HG03103 (cell line): ENCODE measurements around the gene CDCA3.
"Not testable (repeated sequence)": the region's sequence is repeated elsewhere in the genome, so short reads cannot be mapped to it uniquely, and the experiment has no call there.

Experiments used
- ATAC-seq: cut with Tn5 transposase; IDR thresholded peaks from one replicate; pipeline ENCODE4 v1.9.1; 2021; ENCODE audit warnings: low read depth; ENCODE audit not compliant: unreplicated experiment

CDCA3 gene

DNA sequence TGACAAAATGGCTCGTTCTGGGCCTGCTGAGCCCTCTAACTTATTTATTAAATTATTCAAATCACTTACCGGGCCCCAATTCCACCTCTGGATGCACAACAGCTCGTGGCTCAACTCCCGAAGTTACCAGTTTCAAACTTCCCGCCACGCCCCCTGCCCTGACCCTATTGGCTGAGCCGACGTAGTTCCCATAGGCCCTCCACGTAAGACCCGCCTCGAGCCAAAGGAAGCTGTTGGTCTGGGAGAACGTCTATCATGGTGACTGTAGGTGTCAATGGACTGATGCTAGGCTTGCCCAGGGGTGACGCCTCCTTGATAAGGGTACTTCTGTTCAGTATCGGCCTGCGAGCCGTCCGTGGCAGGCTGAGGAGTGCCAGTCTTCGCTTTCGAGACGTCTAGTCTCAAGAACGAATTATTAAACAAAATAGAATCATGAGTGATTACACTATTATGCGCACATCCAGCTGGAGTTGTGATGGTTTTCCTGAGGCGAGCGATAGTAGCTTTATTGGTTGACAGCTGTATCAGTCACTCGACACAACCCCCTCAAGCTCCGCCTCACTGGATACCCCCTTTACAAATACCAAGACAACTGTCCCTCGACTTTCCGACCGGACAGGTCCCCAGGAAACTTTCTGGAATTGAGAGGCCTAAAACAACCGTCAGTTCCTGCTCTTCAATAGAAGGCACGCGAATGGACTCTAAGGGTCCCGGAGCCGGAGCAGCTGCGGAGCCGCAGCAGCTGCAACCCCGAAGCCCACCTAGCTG is at the start of gene CDCA3:
Gene CDCA3, minus strand, starts transcription at position 134 of the 768 bp plus-strand sequence. CDS start 334 bp downstream, outside the sequence.
- peak; percentile 43 for ATAC-seq

DNA sequence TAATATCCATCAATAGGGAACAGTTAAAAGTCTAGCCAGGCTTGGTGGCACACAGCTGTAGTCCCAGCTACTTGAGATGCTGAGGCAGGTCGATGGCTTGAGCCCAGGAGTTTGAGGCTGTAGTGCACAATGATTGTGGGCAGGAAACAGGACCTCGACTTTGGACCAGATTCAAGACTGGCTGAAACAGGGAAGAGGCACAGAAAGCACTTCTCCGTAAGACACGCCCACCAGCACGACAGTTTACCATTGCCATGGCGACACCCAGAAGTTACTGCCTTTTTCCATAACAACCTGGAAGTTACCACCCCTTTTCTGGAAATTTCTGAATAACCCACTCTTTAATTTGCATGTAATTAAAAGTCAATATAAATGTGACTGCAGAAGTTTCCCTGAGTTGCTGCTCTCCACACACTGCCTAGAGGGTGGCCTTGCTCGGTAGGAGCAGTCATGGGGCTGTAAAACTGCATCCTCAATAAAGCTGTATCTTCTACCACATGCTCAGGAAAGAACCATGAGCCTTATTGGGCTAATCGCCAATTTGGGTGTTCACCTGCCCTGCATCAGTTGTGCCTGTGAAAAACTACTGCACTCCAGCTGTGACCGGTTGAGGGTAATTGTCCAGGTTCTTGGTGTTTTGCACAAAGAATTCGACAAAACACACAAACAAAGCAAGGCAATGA is 48.9 kb upstream of the CDCA3 start:
- no peak for ATAC-seq

DNA sequence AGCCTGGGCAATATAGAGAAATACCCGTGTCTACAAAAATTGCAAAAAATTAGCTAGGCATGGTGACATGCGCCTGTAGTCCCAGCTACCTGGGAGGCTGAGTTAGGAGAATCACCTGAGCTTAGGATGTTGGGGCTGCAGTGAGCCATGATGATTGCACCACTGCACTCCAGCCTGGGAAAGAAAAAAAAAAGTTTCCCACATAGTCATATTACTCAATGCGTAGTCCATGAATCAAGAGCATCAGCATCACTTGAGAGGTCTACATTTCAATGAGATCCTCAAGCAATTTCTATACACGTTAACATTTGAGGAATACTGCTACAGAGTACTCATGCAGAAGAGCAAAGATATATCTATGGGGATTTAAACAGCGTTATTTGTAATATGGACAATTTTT is 48.3 kb upstream of the CDCA3 start:
- ATAC-seq, result no peak

DNA sequence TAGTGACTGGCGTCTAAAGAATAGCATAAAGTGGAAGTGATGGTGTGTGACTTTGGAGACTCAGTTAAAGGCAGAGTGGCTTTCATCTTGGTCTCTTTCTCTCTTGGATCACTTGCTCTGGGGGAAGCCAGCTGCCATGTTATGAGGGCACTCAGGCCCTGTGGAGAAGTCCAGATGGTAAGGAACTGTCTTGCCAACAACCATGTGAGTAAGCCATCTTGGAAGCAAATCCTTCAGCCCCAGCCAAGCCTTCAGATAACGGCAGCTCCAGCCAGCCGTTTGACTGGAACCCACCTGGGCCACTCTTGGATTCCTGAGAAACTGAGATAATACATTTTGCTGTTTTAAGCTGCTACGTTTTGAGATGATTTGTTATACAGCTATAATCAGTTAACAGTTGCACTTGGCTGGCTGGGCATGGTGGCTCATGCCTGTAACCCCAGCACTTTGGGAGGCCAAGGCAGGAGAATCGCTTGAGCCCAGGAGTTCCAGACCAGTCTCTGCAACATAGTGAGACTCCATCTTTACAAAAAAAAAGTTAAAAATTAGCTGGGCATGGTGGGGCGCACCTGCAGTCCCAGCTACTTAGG is 45.9 kb upstream of the CDCA3 start:
- ATAC-seq, result no peak

DNA sequence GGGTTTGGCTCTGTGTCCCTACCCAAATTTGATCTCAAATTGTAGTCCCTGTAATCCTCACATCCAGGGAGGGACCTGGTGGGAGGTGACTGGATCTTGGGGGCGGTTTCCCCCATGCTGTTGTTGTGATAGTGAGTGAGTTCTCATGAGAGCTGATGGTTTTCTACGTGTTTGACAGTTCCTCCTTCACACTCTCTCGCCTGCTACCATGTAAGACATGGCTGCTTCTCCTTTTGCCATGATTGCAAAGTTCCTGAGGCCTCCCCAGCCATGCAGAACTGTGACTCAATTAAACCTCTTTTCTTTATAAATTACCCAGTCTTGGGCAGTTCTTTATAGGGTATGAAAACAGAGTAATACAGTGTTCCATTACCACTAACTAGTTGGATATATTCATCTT is 43.2 kb upstream of the CDCA3 start:
- no peak for ATAC-seq

DNA sequence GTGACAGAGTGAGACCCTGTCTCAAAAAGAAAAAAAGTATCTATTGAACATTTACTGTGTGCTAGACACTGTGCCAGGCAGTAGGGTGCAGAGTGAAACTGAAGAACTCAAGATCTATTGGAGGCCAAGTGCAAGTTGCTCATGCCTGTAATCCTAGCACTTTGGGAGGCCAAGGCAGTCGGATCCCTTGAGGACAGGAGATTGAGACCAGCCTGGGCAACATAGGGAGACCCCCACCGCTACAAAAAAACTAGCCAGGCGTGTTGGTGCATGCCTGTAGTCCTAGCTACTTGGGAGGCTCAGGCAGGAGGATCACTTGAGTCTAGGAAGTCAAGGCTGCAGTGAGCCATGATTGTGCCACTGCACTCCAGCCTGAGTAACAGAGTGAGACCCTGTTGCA is 41.6 kb upstream of the CDCA3 start:
- not testable (repeated sequence) for ATAC-seq

DNA sequence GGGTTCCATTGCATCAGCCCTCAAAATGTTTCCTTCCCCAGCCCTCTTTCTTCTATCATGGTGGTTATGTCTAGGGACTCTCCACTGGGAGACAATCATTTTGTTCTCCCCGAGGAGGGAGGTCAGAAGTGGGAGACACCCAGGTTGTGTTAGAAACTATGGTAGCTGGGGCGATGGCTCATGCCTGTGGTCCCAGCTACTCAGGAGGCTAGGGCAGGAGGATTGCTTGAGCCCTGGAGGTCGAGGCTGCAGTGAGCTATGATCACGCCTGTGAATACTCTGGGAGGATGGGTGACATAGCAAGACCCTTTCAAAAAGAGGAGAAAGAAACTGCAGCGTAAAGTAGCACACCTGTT is 40.5 kb upstream of the CDCA3 start:
- ATAC-seq, result no peak

DNA sequence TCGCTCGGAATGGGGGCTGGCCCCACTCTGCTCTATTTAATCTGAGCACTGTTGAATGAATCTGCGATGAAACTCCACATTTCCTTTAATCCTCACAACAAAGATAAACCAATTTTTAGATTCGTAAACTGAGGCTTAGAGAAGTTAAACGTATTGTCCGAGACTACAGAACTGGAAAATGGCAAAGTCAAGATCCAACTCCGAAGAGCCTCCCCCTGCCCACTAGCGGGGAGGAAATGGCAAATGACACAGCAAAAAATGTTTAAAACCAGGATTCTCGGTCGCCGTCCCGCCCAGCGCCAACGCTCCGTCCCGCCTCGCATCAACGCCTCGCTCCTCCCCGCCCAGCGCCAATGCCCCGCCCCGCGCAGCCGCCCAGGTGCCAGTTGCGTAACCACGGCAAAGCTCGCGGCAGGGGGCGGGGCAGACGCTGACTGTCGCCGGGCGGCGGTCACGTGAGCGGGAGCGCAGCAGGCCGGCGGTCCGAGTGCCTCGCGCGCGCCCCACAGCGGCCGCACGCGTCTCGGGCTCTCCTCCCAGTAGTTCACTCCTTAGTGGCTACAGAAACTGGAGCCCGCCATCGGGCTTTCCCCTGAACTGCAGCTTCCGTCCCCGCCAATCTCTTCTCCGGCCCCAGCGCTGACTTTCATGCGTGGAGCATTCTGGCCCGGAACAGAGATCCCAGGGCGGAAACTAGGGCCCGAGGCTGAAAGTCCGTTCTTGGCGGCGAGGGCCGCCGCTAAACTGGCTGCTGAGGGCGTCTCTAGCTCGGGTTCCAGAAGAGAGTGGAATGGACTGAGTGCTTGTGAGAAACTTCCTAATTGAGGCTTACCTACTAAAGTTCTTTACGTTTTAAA is 39.9 kb upstream of the CDCA3 start:
- peak; percentile 88 for ATAC-seq

DNA sequence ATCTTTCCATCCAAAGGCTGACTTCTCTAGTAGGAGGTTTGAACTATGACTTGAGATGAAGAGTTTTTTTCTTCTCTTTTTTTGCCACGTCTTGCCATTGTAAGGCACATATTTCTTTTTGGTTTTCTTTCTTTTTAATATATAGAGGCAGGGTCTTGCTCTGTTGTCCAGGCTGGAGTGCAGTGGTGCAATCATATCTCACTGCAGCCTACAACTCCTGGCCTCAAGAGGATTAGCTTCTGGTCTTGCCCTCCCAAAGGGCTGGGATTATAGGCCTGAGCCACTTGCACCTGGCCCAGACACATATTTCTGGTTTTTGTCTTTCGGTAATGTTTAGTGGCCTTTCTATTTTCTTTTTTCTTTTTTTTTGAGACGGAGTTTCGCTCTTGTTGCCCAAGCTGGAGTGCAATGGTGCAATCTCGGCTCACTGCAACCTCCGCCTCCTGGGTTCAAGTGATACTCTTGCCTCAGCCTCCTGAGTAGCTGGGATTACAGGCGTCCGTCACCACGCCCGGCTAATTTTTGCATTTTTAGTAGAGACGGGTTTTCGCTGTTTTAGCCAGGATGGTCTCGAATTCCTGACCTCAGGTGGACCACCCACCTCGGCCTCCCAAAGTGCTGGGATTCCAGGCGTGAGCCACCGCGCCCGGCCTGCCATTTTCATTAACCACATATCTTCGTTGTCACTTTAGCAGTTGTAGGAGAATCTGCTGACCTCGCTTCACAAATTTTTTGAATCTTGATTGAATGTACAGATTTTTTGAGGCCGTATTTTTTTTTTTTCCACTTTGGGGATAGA is 38.9 kb upstream of the CDCA3 start:
- not testable (repeated sequence) for ATAC-seq

DNA sequence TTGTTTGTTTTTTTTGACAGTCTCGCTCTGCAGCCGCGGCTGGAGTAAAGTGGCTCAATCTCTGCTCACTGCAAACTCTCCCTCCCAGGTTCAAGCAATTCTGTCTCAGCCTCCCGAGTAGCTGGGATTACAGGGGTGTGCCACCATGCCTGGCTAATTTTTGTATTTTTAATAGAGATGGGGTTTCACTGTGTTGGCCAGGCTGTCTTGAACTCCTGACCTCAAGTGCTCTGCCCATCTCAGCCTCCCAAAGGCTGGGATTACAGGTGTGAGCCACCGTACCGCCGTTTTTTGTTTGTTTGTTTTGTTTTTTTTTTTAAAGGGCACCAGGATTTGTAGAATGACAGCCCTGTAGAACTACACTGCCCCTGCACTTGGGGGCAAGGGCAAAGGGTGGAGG is 37.7 kb upstream of the CDCA3 start:
- ATAC-seq, result not testable (repeated sequence)

DNA sequence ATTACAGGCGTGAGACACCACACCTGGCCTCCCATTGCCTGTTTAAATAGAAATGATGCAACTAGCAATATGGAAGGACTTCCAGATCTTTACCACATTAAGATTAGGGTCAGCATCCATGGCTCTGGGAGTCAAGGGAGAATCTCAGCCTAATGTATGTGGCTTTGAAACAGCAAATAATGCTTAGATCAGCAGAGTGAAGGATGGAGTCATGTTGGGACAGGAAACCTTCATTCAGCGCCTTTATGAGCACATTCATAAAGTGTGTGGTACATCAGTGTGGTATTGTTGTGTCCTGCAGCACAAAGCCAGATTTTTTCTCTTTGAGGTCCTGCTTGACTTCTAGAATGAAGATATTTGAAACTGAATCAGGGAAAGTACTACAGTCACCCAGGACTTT is 37.3 kb upstream of the CDCA3 start:
- no peak for ATAC-seq

DNA sequence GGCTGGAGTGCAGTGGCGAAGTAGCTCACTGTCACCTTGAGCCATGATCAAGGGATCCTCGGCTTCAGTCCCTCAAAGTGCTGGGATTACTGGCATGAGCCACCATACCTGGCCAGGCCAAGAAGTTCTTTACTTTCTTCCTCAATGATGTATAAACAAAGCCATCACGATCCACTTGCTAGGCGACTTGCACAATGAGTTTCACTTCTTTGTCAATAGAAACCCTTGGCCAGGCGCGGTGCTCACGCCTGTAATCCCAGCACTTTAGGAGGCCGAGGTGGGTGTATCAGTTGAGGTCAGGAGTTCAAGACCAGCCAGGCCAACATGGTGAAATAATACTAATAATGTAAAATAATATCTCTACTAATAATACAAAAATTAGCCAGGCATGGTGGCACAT is 36.4 kb upstream of the CDCA3 start:
- no peak for ATAC-seq

DNA sequence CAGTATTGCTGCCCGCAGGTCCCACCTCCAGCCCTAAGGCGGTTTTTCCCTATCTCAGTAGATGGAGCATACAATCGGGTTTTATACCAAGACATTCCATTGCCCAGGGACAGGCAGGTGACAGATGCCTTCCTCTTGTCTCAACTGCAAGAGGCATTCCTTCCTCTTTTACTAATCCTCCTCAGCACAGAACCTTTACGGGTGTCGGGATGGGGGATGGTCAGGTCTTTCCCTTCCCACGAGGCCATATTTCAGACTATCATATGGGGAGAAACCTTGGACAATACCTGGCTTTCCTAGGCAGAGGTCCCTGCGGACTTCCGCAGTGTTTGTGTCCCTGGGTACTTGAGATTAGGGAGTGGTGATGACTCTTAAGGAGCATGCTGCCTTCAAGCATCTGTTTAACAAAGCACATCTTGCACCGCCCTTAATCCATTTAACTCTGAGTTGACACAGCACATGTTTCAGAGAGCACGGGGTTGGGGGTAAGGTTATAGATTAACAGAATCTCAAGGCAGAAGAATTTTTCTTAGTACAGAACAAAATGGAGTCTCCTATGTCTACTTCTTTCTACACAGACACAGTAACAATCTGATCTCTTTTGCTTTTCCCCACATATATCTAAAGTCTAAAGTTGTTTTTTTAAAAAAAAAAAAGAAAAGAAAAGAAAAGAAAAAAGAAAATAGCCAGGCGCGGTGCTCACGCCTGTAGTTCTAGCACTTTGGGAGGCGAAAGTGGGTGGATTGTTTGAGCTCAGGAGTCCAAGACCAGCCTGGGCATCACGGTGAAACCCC is 35.3 kb upstream of the CDCA3 start:
- not testable (repeated sequence) for ATAC-seq

DNA sequence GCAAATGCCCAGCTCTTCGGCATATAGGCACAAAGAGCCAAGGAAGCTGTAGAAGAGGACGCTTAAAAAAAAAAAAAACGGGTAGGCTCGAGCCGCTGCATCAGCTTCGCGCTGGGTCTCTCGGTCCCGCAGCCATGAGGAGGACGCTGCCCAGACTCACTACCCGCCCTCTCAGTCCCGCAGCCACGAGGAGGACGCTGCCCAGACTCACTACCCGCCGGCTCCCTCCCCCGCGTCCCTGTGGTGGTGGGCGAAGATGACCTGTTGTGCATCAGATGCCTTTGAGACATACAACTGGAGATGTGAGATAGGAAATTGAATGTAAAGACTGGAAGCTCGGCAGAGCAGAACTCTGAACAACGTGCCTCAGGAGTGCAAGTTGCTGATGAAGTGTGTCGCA is 33.5 kb upstream of the CDCA3 start:
- no peak for ATAC-seq

DNA sequence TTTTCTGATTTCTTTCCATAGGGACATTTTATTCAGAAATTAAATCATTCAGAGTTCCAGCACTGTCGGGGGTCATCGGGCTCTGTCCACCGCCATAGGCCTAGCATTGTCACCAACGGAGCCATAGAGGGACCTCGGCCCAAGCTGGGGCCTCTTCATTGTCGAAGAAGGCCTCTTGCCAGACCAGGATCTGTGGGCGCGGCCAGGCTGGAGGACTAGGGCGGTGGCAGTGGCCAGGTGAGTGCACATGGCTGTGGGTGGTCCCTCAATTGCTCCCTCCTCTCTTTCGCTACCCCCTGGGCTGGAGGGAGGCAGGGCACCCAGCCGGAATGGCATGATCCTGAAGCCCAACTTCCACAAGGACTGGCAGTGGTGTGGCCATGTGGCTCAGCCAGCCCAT is 32.6 kb upstream of the CDCA3 start:
- no peak for ATAC-seq

DNA sequence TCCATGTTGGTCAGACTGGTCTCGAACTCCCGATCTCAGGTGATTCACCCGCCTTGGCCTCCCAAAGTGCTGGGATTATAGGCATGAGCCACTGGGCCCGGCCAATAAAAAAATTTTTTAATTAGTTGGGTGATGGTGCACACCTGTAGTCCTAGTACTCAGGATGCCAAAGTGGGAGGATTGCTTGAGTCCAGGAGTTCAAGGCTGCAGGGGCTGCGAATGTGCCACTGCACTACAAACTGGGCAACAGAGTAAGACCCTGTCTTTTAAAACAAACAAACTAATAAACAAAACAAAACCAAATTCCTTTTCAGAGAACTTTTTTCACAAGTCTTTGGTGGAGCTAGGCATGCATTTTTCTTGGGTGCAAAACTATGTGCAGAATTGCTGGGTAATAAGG is 32.2 kb upstream of the CDCA3 start:
- ATAC-seq, result no peak

DNA sequence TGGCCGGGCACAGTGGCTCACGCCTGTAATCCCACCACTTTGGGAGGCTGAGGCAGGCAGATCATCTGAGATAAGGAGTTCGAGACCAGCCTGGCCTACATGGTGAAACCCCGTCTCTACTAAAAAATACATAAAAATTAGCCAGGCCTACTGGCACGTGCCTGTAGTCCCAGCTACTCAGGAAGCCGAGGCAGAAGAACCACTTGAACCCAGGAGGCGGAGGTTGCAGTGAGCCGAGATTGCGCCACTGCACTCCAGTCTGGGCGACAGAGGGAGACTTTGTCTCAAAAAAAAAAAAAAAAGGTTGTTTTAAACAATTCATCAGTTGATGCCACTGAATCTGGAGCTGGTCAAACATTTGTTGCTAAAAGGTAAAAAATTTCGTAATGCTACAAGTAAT is 28.7 kb upstream of the CDCA3 start:
- not testable (repeated sequence) for ATAC-seq

DNA sequence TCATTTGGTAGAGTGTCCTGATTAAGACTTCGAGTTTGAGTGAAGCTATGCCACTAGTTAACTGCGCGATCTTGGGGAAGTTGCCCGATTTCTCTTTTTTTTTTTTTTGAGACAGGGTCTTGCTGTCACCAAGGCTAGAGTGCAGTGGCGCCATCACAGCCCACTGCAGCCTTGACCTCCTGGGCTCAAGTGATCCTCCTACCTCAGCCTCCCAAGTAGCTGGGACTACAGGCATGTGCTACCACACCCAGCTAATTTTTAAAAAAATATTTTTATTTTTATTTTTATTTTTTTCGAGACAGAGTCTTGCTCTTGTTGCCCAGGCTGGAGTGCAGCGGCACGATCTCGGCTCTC is 22.9 kb upstream of the CDCA3 start:
- ATAC-seq, result not testable (repeated sequence)
